ENCODE data around the gene PRDM16.

Gene PRDM16

GRCh38 chr1:3307359-3307758 is 238.4 kb downstream of the PRDM16 start:
- DNase-seq (ENCODE audit: low spot score), result no peak

- no peak for DNase-seq (ENCODE audit: low spot score)
Observed at GRCh38 chr1:3308053-3308452, 239.1 kb downstream of the PRDM16 start.

DNA sequence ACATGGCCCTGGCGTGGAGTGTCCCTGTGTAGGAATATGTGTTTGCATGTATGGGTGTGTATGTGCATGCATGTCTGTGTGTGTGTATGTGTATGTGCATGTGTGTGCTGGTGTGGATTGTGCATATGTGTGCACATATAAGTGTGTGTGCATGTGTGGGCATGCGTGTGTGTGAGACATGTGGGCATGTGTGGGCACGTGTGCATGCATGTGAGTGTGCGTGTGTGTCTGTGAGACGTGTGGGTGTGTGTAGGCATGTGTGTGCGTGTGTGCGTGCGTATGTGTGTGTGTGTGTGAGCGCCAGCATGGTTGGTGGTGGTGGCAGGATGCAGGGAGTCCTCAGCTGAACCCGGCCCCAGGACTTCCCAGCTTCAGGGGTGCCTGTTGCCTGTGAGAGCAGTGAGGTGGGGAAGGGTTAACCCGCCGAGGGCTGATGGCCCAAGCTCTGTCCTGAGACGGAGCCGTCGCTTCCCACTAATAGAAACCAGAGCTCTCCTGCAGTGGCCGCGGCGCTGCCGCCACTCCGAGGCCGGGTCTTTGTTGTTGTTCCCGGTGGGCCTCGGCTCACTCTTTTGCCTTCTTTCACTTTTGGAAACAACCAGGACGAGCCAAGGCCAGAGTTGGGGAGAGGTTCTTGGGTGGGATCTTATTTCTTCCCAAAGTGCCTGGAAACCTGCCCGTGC is 241.9 kb downstream of the PRDM16 start:
- DNase-seq (ENCODE audit: low spot score), result no peak

DNA sequence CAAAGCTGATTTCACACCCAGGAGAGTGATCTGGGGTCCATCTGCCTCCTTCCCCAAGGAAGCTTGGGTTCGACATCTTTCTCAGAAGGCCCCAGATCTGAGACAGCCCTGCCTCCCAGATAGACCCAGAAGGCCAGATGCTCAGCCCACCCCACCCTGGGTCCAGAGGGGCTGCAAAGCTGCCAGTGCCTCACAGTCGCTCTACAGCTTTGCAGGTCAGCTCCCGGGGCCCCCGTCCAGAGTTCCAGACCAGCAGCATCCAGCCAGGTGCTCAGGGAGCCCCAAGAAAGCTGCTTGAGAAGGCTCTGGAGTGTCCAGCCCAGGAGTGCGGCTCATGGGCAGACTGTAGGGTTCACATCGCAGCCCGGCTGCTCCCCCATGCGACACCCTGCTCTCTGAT is 242.7 kb downstream of the PRDM16 start:
- no peak for DNase-seq (ENCODE audit: low spot score)

GRCh38 chr1:3312310-3312897 is 243.4 kb downstream of the PRDM16 start:
- DNase-seq (ENCODE audit: low spot score), result no peak

GRCh38 chr1:3312898-3313575 is 244.0 kb downstream of the PRDM16 start:
- no peak for DNase-seq (ENCODE audit: low spot score)

- DNase-seq (ENCODE audit: low spot score), result no peak
Observed at GRCh38 chr1:3313576-3313950, 244.6 kb downstream of the PRDM16 start.

- DNase-seq (ENCODE audit: low spot score), result no peak
Observed at GRCh38 chr1:3314491-3315381, 245.7 kb downstream of the PRDM16 start.

GRCh38 chr1:3315399-3316339 is 246.7 kb downstream of the PRDM16 start:
- DNase-seq (ENCODE audit: low spot score), result no peak

DNA sequence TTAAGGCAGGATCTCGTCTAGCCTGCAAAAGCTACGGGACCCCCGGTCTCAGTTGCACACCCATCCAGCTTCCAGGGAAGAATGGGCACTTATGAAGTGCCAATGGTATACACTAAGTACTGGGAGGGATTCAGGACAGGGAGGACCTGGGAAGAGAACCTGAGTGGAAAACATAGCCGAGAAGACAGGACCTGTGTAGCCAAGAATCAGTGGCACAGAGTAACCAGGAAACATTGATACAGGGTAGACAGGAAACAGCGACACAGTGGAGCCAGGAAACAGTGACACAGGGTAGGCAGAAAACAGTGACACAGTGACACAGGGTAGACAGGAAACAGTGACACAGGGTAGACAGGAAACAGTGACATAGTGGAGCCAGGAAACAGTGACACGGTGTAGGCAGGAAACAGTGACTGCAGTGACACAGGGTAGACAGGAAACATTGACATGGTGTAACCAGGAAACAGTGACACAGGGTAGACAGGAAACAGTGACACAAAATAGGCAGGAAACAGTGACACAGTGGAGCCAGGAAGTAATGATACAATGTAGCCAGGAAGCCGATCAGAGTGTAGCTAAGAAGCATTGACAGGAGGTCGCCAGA is 247.4 kb downstream of the PRDM16 start:
- DNase-seq (ENCODE audit: low spot score), result peak; percentile 0

DNA sequence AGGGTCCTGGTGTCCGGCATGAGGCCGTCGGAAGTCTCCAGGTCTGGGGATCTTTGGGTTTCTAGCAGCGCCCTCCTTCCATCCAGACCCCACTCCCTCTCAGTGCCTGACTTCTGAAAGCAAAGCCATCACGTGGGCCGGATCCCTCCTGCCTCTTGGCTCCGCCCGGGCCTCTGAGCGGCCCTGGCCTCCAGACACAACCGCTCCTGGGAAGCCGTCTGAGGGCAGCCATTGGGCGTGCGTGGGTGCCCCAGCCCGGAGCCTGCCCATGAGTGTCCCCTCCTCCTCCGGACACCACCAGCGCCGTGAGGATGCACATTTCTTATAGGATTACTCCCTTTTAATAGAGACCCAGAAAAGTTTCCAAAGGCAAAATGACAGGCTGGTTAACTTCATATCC is 248.5 kb downstream of the PRDM16 start:
- no peak for DNase-seq (ENCODE audit: low spot score)

- no peak for DNase-seq (ENCODE audit: low spot score)
Observed at GRCh38 chr1:3318329-3318728, 249.3 kb downstream of the PRDM16 start.

- DNase-seq (ENCODE audit: low spot score), result peak; percentile 14
Observed at GRCh38 chr1:3319874-3320245, 250.9 kb downstream of the PRDM16 start.

- no peak for DNase-seq (ENCODE audit: low spot score)
Observed at GRCh38 chr1:3320246-3321152, 251.5 kb downstream of the PRDM16 start.

- no peak for DNase-seq (ENCODE audit: low spot score)
Observed at GRCh38 chr1:3321559-3322449, 252.8 kb downstream of the PRDM16 start.

GRCh38 chr1:3322450-3323020 is 253.5 kb downstream of the PRDM16 start:
- DNase-seq (ENCODE audit: low spot score), result no peak

GRCh38 chr1:3323021-3323795 is 254.2 kb downstream of the PRDM16 start:
- DNase-seq (ENCODE audit: low spot score), result no peak
